ENCODE results near the gene SLC25A44. TPM values are rescaled to one million over a fixed set of nuclear protein-coding genes. Genes with fewer than 3 reads are reported as not detected.

Gene SLC25A44
- total RNA-seq, 1 donor from 2014 or later = 26.4 TPM

GRCh38 chr1:156233426-156234127 is 39.7 kb downstream of the SLC25A44 start:
- Mint-ChIP-seq H3K9me3 (no peaks in the 10 kb centered on the region), H3K27ac (no peak overlapping the region), H3K27me3 (no peaks in the 10 kb centered on the region), H3K36me3 (ENCODE audit: low read depth) (peaks cover 61% of the 10 kb centered on the region), H3K4me3 (no peak overlapping the region), H3K4me1 (no peaks in the 10 kb centered on the region)
- ChIA-PET CTCF (no interaction called here), POLR2A (interaction anchor here (0.6 to 1.1 kb wide), 2 partner anchors 9 to 49 kb away, joined by 3 to 10 read pairs; partner anchors contain the start of gene SMG5)
- intact Hi-C loops (cut with micrococcal nuclease) = no loop called here
- TF ChIP-seq CTCF (IDR thresholded peaks at IDR 0.05) = no peak
- DNase-seq (no peak), ATAC-seq (ENCODE audit: low read depth) (no peak)

- H3K27me3 Mint-ChIP-seq = no peaks in the 10 kb centered on the region
- H3K4me1 Mint-ChIP-seq = no peaks in the 10 kb centered on the region
- H3K36me3 Mint-ChIP-seq (ENCODE audit: low read depth) = peaks cover 71% of the 10 kb centered on the region
- DNase-seq = no peak
- CTCF ChIA-PET = no interaction called here
- TF ChIP-seq CTCF (IDR thresholded peaks at IDR 0.05) = no peak
- POLR2A ChIA-PET = no interaction called here
- intact Hi-C loops (cut with micrococcal nuclease) = no loop called here
- no peak for ATAC-seq (ENCODE audit: low read depth)
- no peak overlapping the region for H3K27ac Mint-ChIP-seq
- no peak overlapping the region for H3K4me3 Mint-ChIP-seq
- no peaks in the 10 kb centered on the region for H3K9me3 Mint-ChIP-seq
These were observed 42.3 kb downstream of the SLC25A44 start for GRCh38 chr1:156236164-156236563.

GRCh38 chr1:156238248-156238647 is 44.3 kb downstream of the SLC25A44 start:
- H3K4me1 Mint-ChIP-seq = no peaks in the 10 kb centered on the region
- no peak overlapping the region for H3K4me3 Mint-ChIP-seq
- TF ChIP-seq CTCF (IDR thresholded peaks at IDR 0.05) = no peak
- POLR2A ChIA-PET = no interaction called here
- DNase-seq (no peak), ATAC-seq (ENCODE audit: low read depth) (no peak)
- CTCF ChIA-PET = no interaction called here
- H3K27me3 Mint-ChIP-seq = no peaks in the 10 kb centered on the region
- no peaks in the 10 kb centered on the region for H3K9me3 Mint-ChIP-seq
- no peak overlapping the region for H3K27ac Mint-ChIP-seq
- H3K36me3 Mint-ChIP-seq (ENCODE audit: low read depth) = peaks cover 64% of the 10 kb centered on the region
- intact Hi-C loops (cut with micrococcal nuclease) = no loop called here

GRCh38 chr1:156241311-156241811 is 47.5 kb downstream of the SLC25A44 start:
- DNase-seq (no peak), ATAC-seq (ENCODE audit: low read depth) (no peak)
- Mint-ChIP-seq H3K4me3 (no peak overlapping the region), H3K4me1 (peaks cover 15% of the 10 kb centered on the region), H3K9me3 (no peaks in the 10 kb centered on the region), H3K36me3 (ENCODE audit: low read depth) (peaks cover 41% of the 10 kb centered on the region), H3K27ac (no peak overlapping the region), H3K27me3 (no peaks in the 10 kb centered on the region)
- intact Hi-C loops (cut with micrococcal nuclease) = no loop called here
- no peak for TF ChIP-seq CTCF (IDR thresholded peaks at IDR 0.05)
- ChIA-PET CTCF (interaction anchor here (0.7 kb wide), 1 partner anchor 151 kb away, joined by 3 read pairs; no protein-coding TSS in a partner anchor), POLR2A (no interaction called here)

- ATAC-seq (ENCODE audit: low read depth) (no peak), DNase-seq (no peak)
- no peak for TF ChIP-seq CTCF (IDR thresholded peaks at IDR 0.05)
- H3K27ac Mint-ChIP-seq = no peak within 1 kb of the TSS
- ChIA-PET POLR2A (no interaction called here), CTCF (no interaction called here)
- peaks cover 35% of the 10 kb centered on the region for H3K36me3 Mint-ChIP-seq (ENCODE audit: low read depth)
- H3K4me1 Mint-ChIP-seq = peaks cover 17% of the 10 kb centered on the region
- H3K27me3 Mint-ChIP-seq = no peaks in the 10 kb centered on the region
- intact Hi-C loops (cut with micrococcal nuclease) = no loop called here
- no peaks in the 10 kb centered on the region for H3K9me3 Mint-ChIP-seq
- no peak within 1 kb of the TSS for H3K4me3 Mint-ChIP-seq
These were observed 48.0 kb downstream of the SLC25A44 start, which contains the start of gene BGLAP for GRCh38 chr1:156241926-156242325. Gene BGLAP (plus strand): TSS chr1:156242184. CDS start chr1:156242232, 48 bp downstream.
